Stimulated activated CD4-positive, alpha-beta T cell treated with anti-CD3 and anti-CD28 coated beads, TNF-alpha, amount 100 ng/mL, for 24 hours (primary cell): ENCODE results near the gene RC3H2.
"Not testable (repeated sequence)": the region's sequence is repeated elsewhere in the genome, so short reads cannot be mapped to it uniquely, and the experiment has no call there.

ENCODE experiments used
- DNase-seq, 3 experiments: peaks; one replicate each; pipeline ENCODE4 v3.0.0-alpha.2; 2020; ENCODE audit warnings: low read depth in 3 of 3

RC3H2 gene

DNA sequence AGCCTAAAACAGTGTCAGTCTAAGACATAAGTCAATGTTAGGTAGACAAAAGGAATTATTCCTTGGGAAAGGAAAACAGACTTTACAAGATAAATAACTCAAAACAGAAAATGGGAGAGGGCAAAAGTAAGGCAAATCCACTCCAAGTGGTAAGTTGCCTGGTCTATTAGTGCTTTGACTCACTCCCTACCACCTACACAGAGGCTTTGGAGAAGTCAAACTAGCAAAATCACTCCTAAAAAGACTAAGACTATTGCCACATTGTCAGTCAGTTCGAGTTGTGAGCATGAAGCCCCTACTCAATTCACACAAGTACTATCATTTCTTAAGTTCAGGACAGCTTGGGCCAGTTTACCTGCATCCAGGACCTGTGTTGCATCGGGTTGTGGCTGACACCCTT is 13.2 kb upstream of the RC3H2 start:
- DNase-seq, result no peak

DNA sequence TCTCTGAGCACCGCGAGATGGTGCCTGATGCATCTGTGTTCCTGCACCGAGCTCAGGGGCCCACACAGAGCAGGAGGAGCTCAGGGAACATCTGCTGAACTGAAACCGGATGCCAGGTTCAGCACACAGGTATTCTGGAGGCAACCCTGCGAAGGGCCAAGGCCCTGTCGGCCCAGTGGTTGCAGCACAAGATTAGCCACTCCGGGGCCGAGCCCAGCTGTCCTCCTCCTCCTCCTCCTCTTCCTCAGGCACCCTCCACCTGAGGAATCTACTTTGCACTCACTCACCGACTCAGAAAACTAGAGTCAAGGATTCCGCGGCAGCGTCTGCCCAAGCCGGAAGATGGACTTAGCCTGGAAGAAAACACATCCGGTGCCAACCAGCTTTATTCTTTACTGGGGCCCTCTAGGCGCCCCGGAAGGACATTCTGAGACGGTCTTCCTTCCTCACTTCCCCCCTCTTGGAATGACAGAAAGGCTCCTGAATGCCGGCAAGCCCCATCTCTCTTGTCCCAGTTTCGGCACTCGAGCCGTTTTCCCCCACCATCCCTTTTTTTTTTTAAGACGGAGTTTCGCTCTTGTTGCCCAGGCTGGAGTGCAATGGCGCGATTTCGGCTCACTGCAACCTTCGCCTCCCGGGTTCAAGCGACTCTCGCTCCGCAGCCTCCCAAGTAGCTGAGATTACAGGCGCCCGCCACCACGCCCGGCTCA is 8.0 kb upstream of the RC3H2 start, which contains the start of gene ZBTB6:
Gene ZBTB6 (minus strand): TSS at position 360 of the 710 bp plus-strand sequence. CDS start 1,251 bp downstream, outside the sequence.
- DNase-seq, result peak; percentile 46 to 62 (median 53)

DNA sequence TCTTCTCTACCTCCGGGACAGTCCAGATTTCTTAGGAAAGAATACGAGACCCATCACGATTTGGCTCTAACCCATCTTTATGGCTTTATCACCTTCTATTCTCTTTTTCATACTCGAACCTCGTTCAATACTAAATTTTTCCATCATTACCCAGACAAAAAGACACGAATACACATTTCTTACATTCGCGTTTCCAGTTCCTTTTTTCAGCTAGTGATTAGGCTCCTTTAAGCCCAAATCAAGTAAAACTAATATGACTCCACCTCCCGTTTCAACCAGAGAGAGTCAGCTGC is 7.5 kb upstream of the RC3H2 start:
- DNase-seq, result no peak

DNA sequence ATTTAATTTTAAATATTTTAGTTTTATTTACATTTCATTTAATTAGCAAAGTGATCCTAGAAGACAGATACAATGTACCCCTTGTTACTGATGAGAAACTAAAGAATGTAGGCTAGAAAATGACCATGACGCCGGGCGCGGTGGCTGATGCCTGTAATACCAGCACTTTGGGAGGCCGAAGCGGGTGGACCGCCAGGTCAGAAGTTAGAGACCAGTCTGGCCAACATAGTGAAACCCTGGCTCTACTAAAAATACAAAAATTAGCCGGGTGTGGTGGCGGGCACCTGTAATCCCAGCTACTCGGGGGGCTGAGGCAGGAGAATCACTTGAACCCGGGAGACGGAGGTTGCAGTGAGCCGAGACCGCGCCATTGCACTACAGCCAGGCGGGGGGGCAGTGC is 963 bp upstream of the RC3H2 start:
- not testable (repeated sequence) for DNase-seq

DNA sequence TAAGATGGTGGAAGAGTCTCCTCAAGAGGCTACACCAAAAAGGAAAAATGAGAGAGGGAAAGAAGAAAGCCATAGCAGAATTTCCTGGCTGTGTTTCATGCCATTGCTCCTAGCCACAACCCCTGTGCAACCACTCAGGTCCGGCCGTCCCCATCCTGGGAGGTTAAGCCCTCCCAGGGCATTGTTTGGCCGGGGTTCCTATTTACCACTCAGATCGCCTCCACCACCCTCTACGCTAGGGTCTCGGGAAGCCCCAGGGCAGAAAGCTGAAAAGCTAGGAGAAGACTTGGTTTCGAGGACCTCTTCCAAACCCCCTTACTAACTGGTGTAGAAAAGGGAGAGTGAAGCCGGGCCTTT is 715 bp downstream of the RC3H2 start:
- peak in 1 of 3 experiments; percentile 19 for DNase-seq

DNA sequence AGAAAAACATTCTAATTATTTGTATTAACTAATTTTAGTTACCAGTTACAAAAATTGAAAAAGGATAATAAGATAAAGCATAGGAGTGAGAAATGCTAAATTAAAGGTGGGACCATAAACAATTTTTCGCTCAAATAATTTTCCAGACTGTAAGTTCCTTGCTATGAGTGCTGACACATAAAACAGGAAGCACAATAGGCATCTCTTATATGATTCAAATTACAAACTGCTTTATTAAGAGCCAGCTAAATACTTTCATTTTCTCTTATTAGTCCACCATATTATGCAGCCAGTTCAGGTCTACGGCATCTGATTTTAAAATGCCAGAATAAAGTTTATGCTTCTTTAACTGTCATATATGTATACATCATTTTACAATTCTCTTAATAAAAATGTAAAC is 4.4 kb downstream of the RC3H2 start:
- no peak for DNase-seq

DNA sequence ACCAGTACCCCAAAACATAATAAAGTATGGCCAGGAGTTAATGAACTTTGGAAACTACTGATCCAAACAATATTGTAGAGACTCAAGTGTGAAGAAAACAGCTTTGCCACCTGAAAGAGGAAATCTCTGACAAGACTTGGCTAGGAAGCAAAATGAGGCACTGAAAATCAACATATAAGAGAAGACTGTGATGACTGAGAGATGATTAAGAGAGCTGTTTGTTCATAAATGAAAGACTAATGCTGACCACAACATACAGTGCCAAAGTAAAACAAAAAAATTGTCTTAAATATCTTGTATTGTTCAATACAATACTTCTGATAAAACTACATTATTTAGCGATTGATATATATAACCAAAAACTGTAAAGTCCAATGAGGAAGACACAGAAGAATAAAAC is 7.2 kb downstream of the RC3H2 start:
- DNase-seq, result no peak

DNA sequence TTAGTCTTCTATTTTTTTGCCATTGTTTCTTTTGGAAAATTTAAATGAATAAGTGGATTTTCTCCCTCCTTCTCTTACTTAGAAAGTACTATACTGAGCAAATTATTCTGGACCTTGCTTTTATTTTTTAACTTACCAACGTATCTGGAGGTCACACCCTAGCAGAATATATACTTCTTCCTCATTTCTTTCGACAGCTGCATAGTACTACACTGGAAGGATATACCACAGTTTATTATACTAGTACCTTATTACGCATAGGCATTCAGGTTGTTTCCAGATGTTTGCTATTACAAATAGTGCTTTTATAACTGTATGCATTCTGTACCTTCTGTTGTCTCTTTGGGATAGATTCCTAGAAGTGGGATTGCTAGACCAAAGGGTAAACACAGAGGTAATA is 16.7 kb downstream of the RC3H2 start:
- no peak for DNase-seq

DNA sequence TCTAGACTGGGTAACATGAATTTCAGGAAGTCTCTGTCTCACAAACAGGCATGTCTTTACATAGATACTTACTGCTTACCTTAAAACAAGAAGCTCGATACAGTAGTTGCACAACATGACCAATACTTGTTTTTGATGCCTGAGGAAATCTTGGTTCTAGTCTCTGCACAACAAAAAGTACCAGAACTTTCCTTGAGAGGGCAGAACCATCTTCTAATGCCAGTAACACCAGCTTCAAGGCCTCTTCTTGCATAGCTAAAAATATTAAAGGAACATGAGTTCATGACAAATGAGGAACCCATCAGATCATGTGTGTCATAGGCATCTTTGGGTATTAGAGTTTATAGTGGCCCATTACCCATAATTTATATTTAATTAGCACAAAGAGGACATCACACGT is 22.0 kb downstream of the RC3H2 start:
- DNase-seq, result no peak

DNA sequence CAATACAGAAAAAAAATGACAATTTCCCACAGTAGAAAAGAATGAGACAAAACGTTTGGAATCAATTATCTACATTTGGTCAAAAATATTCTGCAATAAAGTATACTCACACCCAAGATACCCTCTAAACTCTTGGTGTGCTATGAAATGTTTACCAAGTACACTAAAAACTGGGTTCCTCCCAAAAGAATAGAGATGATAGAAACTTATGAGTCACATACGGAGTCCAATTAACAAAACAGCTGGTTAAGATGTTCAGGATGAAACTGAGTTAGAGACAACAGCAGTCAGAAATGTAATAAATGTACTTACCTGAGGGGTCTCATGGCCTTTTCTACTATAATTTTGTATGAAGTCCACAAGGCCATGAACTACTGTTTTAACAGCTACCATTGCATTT is 25.7 kb downstream of the RC3H2 start:
- DNase-seq, result no peak

DNA sequence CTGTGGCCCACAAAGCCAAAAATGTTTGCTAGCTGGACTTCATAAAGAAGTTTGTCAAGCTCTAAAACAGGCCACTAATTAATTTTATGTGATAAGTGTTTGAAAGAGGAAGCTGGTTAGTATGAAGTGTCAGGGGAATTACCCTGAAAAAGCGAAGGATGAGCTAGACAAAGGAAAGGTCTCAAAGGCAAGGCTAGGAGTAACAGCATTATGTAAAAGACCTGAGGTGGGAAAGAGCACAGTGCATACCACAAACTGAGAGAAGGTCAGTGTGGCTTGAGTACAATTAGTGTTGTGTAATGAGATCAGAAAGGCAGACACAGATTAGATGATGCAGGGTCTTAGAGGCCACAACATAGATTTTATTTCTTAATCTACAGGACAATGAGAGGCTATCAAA is 29.6 kb downstream of the RC3H2 start:
- DNase-seq, result no peak

DNA sequence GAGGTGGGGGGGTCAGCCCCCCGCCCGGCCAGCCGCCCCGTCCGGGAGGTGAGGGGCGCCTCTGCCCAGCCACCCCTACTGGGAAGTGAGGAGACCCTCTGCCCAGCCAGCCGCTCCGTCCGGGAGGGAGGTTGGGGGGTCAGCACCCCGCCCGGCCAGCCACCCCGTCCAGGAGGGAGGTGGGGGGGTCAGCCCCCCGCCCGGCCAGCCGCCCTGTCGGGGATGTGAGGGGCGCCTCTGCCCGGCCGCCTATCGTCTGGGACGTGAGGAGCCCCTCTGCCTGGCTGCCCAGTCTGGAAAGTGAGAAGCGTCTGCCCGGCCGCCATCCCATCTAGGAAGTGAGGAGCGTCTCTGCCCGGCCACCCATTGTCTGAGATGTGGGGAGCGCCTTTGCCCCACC is 37.9 kb downstream of the RC3H2 start:
- DNase-seq, result not testable (repeated sequence)

DNA sequence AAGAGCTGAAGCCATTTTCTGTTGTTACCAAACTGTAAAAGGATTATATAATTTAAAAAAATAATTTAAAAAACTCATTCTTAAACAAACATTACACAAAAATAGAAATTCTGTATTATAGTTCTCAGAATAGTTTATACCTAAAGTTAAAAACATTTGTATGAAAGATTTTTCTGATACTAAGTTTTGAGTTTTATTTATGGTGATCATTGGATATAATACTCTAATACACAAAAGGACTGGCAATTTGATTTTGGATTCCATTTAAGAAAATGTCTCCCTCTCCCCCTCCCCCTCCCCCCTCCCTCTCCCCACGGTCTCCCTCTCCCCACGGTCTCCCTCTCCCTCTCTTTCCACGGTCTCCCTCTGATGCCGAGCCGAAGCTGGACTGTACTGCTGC is 39.1 kb downstream of the RC3H2 start:
- DNase-seq, result no peak

DNA sequence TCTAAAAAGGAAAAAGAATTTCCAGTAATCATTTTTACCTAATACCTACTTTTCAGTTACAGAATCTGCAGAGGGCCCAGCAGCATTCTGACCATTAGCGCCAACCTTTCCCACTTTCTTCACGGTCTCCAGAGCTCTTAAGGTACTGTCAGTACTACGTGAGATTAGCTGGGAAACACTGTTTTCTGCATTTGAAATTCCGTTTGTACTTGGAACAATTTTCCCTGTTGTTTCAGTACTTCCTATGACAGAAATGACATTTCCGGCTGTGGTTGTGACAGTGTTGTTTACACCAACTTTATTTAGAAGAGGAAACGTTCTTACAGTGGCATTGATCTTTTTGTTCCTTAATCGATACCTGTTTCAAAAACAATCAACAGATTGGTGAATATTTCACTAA is 39.9 kb downstream of the RC3H2 start:
- no peak for DNase-seq

DNA sequence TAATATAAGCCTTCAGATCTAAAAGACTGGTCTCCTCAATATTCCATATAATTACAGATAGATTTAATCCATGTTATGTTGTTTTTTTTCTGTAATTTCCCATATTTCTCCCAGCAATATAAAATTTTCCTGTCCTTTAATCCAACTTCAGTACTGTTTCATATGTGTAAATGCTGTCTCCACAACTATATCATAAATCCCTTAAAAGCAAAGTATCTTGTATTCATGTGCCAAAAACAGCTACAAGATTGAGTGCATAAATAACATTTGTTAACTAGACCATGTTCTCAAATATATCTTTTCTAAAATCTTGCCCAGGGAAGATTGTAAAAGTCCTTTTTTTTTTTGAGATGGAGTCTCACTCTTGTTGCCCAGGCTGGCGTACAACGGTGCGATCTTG is 41.8 kb downstream of the RC3H2 start:
- DNase-seq, result no peak

DNA sequence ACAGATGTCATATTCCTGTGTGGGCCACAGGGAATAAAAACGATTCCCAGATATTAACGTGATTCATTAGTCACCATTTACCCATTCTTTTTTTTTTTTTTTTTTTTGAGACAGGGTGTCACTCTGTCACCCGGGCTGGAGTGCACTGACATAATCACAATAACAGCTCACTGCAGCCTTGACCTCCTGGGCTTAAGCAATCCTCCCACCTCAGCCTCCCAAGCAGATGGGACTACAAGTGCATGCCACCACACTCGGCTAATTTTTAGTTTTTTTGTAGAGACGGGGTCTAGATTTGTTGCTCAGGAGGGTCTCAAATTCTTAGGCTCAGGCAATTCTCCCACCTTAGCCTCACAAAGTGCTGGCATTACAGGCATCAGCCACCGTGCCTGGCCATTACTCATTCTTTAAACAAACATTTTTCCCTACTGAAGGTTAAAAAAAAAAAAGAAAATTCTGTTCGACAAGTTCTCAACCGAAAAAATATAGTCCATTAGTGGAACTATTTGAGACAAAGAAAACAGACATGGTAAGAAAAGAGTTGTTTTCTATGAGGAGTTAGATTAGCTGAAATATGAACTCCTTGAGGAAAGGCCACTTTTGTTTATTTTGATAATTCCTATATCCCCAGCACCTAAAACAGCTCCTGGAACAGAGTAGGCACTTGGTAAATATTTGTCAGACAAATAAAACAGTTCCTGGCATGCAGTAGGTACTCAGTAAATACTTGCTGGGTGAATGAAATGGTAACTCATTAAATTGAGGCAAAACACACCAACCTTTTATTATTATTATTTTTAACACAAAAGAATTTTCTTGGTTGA is 44.6 kb downstream of the RC3H2 start:
- no peak for DNase-seq

DNA sequence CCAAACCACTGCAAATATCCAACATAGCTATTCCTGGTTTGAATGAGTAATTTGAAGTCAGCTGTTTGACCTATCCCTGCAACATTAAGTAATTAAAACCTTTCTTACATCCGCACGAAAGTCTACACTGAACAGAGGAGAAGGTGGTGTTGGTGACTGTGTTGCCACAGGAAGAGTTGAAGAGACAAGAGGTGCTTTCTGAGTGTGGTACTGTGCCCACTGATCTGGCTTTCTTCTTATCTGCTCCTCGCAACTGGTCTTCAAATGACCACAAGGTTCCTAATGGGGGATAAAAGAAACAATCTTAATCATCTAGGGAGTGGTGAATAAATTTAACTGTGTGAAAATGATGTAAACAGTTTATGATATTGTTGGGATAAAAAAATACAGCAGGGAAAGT is 47.3 kb downstream of the RC3H2 start:
- no peak for DNase-seq

DNA sequence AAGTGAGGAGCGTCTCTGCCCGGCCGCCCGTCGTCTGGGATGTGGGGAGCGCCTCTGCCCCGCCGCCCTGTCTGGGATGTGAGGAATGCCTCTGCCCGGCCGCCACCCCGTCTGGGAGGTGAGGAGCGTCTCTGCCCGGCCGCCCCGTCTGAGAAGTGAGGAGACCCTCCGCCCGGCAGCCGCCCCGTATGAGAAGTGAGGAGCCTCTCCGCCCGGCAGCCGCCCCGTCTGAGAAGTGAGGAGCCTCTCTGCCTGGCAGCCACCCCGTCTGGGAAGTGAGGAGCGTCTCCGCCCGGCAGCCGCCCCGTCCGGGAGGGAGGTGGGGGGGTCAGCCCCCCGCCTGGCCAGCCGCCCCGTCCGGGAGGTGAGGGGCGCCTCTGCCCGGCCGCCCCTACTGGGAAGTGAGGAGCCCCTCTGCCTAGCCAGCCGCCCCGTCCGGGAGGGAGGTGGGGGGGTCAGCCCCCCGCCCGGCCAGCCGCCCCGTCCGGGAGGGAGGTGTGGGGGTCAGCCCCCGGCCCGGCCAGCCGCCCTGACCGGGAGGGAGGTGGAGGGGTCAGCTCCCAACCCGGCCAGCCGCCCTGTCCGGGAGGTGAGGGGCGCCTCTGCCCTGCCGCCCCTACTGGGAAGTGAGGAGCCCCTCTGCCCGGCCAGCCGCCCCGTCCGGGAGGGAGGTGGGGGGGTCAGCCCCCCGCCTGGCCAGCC is 52.9 kb downstream of the RC3H2 start:
- not testable (repeated sequence) for DNase-seq

DNA sequence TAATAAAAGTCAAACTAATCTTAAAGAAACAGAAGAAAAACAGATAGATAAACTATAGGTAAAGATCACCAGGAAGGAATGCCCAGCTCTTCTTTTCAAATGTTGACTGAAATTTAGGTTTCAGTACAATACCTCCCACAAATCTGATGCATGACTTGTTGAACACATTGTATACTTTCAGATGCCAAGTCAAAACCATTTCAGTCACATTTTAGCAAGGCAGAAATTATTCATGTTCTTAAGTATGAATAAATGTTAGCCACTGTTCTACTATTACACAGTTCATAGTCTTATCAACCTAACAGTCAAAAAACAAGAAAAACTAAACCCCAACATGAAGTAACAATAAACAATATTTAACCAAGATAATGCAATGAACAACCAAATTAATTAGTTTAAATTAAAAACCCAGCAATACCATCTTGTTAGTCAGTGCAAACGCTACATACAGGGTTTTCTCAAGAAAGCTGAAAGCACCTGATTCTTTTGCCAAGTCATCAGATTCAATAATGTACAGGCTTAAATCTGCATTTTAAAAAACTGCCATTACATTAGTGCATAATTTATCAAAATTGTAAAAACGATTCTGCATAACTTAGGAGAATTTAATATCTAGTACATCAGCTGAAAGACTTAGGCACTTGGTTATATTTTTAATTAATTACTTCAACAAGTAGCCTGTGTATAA is 56.8 kb downstream of the RC3H2 start:
- no peak for DNase-seq

DNA sequence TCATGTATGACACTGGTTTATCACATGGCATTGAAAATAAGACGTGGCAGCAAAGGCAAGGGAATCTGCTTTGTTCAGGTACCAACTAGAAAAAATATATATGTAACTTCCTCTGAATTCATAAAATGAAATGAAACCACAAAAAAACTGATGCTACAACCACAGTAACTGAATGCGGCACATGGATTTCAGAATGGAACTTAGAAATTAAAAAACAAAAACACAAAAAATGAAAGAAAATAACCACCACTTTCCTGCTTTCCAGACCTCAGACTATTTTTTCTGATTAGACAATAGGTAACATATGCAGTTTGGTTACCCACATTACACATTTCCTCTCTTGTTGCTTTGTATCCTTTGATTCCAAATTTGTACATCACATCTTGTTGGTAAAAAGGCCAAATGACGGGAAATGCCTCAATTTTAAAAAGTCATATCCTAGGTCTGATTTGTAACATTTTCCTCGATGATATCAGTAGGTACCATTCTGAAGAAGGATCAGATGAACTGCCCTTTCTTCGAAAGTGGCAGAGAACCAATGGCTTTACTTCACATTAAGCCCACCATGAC is 58.7 kb downstream of the RC3H2 start:
- DNase-seq, result no peak

DNA sequence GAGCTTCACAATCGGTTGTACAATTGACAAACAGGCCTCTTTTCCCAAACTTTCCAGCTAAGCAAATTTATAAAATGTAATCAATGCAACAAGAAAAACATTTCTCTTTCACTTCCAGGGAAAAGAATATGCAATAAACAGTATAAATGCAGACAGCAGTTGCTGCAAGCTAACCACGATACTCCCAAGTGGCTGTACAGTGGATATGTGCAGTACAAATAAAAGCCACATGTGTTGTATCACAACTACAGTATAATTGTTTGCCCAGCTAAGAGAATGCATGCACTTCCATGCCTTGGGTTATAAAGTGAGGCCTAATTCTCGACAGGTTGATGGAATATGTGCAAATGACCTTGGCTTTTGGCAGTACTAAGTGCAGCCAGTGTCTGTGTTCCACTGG is 60.0 kb downstream of the RC3H2 start:
- DNase-seq, result no peak

DNA sequence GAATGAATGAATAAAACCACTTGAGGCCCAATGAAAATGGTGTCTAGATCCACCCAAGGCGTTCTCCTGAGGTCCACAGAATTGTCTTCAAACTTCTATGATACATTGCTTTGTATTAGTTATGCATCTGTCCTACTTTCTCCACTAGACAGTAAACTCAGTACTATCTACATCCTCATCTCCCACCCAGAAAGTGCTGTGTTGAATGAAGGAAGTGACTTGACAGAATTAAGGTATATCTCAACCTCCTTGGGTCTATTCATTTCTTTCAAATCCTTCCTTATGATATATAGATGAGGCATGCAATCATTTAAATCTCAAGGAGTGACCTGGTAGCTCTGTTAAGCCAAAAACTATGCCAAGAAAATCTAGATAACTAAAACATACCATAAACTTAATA is 61.0 kb downstream of the RC3H2 start:
- DNase-seq, result no peak
